NCI-H748 treated with DMSO at 0.1 percent for 48 hours (cell line): ENCODE measurements around the gene TSPO2.
"Not testable (repeated sequence)": the region's sequence is repeated elsewhere in the genome, so short reads cannot be mapped to it uniquely, and the experiment has no call there.

Experiments
- DNase-seq: peaks from one replicate; lab custom pipeline; 2025; lab: John Stamatoyannopoulos, UW

The TSPO2 gene, protein sequence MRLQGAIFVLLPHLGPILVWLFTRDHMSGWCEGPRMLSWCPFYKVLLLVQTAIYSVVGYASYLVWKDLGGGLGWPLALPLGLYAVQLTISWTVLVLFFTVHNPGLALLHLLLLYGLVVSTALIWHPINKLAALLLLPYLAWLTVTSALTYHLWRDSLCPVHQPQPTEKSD

DNA sequence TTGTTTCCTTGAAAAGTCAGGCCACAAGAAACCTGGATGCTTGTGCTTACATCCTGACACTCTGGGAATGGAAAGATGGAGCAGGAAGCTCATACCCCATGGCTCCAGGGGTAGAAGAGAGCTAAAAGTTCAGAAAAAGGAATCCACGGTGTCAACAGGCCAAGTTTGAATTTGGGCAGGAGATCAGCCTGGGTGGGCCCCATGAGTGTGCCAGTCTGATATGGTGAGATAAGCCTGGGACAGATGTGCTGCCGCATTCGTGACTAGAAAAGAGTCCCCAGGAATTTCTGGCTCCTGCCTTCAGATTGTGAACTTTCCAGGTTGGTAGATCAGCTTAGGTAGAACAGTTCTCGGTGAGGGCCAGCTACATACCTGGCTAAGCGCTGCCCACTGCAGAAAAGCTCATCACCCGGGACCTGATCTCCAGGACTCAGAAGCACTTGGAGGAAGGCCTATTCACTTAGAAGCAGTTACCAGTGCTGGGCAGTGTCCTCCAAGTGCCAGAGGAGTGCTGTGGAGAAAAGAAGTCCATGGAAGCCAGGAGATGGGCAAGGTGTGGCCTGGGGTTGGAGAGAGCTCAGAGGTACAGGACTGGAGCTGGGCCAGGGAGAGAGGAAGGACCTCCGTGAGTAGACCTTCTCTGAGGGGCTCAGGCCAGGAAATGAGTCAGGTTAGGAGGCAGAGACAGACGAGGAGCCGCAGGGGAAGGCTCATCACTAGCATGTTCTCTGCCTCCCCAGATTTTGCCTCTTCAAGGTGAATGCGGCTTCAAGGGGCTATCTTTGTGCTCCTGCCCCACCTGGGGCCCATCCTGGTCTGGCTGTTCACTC is at the start of gene TSPO2:
Gene TSPO2, plus strand, starts transcription at position 242 of the 830 bp plus-strand sequence. Its CDS starts 519 bp downstream, at position 761.
- no peak for DNase-seq

- DNase-seq, result no peak
Observed at GRCh38 chr6:40992746-40993145, 49.5 kb upstream of the TSPO2 start.

- no peak for DNase-seq
Observed at GRCh38 chr6:40996591-40997233, 45.6 kb upstream of the TSPO2 start.

DNA sequence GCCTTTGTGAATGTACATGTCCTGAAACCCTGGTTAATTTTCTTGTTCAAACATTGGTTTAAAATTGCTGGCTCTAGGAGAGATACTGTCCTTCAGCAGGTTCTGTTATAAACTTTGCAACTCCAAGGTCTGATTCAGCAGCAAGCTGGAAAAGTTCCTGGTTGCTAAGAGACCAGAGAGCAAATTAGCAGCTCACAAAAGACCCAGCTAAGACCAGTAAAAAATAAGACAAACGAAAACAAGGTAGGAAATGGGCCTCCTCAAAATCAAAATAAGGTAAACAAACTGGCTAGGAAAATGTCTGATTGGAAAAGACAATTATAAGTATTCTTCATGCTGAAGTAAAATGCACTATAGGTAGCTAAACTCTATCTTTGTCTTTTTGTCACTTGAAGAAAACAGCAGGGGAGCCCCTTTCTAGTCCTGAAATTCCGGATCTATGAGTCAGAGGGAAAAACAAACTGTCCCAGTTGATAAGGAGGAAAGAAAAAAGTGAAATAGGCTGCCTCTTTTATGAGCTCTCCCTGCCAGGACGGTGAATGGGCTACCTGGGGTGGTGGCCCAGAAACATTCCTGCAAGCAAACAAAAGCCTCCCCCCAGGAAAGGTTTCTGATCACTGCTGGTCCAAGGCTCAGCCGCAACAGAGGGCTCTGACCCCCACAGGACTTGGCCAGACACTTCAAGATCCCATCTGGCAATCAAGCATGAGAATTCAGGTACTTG is 44.9 kb upstream of the TSPO2 start:
- DNase-seq, result peak; percentile 71

DNA sequence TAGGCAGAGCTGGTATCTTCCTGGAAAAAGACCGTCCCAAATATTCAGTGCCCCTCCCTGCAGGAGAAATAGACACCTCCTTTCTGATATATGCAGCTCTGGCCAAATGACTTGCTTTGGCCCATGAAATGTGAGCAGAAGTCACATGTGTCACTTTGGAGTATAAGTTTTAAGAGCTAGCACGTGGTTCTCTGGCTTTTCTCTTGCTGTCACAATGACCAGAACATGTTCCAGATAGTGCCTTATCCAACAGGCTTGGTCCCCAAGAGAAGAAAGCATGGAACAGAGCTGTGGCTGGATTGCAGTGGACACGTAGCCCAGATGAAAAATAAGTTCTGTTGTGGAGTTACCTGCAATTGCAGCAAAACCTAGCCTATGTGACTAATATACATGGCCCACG is 43.6 kb upstream of the TSPO2 start:
- DNase-seq, result no peak

DNA sequence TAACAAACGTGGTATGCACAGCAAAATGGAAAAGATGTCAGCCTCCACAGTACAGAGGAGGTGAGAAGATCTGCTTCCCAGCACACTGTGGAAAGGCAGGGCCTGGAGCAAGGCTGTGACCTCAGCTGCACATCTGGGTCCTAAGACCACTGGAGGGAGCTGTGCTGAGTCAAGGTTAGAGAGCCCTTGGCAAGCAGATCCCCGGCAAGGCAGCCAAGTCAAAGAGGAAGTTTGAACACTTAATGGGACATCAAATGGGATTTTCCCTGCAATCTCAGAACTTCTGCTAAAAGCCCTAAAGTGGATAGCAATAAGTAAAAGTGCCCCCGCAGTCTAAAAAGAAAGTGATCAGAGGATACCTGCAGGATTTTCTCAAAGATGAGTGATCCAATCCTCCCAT is 42.7 kb upstream of the TSPO2 start:
- no peak for DNase-seq

- no peak for DNase-seq
Observed at GRCh38 chr6:41000248-41000647, 42.0 kb upstream of the TSPO2 start.

GRCh38 chr6:41002168-41002567 is 40.1 kb upstream of the TSPO2 start:
- DNase-seq, result no peak

- peak; percentile 49 for DNase-seq
Observed at GRCh38 chr6:41006217-41006616, 36.0 kb upstream of the TSPO2 start.

DNA sequence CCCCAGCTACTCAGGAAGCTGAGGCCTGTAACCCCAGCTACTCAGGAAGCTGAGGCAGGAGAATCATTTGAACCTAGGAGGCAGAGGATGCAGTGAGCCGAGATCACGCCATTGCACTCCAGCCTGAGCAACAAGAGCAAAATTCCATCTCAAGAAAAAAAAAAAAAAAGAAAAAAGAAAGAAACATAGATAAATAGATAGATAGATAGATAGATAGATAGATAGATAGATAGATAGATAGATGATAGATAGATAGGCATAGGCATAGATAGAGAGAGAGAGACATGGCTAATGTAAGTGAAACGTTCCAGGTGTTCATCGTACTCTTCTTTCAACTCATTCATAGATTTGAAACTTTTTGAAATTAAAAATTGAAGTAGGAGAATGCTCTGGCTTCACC is 35.3 kb upstream of the TSPO2 start:
- not testable (repeated sequence) for DNase-seq

DNA sequence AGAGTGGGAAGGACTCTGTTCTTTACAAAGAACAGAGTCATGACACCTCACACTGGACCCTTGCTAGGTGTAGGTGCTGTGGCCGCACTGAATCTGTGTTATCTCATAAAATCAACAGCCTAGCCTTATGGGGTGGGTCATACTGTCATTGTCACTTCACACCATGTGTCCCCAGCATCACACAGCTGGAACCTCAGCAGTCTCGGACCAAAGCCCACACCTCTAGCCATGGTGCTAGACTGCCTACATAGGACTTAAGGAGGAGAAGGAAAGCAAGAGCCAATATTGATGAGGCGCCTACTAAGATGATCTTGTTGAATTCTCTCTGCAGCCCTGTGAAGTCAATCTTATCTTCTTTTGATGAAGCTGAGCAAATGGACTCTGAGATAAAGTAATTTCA is 34.3 kb upstream of the TSPO2 start:
- no peak for DNase-seq

- no peak for DNase-seq
Observed at GRCh38 chr6:41009669-41010068, 32.6 kb upstream of the TSPO2 start.

GRCh38 chr6:41011673-41012072 is 30.6 kb upstream of the TSPO2 start:
- no peak for DNase-seq

DNA sequence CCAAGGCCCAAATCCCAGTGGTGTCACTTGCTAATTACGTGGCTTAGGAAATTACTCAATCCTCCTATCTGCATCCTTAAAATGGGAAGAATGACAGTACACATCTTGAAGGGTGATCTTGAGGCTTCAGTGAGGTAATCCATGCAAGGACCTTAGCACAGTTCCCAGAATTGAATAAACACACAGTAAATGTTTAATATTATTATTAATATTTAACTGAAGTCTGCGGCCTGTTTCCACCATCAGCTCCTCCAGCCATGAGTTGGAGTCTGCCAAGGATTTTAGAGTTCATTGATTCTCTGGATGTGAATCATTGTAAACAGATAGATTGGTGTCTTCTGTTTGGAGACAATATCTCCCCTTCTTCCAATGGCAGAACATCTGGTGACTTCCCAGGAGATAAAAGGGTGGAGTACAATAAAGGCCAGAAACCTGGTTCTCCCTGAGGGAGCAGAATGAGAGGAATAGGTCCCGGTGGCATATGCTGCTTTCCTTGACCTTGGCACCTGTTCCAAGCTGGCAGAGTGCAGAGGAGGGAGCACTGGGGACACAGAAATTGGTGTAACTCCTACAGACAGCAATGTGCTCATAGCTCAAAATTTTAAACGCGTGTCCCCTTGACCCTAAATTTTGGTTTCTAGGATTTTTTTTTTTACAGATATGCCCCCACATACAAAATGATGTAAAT is 28.7 kb upstream of the TSPO2 start:
- DNase-seq, result no peak

- no peak for DNase-seq
Observed at GRCh38 chr6:41014780-41015179, 27.5 kb upstream of the TSPO2 start.

- DNase-seq, result not testable (repeated sequence)
Observed at GRCh38 chr6:41015860-41016259, 26.4 kb upstream of the TSPO2 start.

DNA sequence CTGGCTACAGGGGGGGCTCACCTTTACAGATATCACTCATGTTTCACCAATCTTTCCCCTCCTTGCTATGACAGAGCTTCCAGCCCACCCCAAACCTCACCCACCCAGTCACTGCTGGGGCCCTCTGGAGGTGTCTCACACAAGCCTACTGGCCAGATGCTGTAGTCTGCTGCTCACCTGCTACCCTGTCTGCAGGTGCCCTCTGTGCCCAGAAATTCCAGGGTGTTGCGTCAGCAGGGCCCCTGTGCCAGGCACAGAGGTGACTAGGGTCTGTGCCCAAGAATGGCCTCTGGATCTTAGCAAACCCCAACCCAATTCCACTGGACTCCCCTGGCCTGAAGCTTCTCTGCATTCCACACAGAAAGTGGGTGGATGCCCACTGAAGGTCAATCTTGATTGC is 24.6 kb upstream of the TSPO2 start:
- DNase-seq, result no peak

GRCh38 chr6:41021832-41022231 is 20.4 kb upstream of the TSPO2 start:
- DNase-seq, result no peak

- DNase-seq, result no peak
Observed at GRCh38 chr6:41022294-41022693, 20.0 kb upstream of the TSPO2 start.

- no peak for DNase-seq
Observed at GRCh38 chr6:41023114-41023513, 19.2 kb upstream of the TSPO2 start.

GRCh38 chr6:41025966-41026530 is 16.2 kb upstream of the TSPO2 start:
- no peak for DNase-seq

DNA sequence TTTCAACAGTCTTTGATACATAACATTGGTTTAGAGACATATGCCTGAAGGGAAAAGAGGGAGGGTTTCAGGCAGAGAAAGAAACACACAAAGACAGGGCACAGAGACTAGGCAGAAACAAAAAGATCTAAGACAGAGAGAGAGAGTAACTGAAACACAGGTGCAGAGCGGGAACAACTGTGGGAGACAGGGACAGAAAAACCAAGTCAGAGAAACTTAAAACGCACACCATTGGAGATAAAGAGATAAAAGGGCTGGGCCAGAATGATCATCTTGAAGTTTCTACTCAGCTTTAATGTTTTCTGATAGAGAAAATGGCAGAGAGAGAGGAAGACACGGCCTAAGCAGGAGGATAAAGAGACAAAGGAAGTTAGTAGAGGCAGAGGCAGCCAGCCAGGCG is 15.0 kb upstream of the TSPO2 start:
- no peak for DNase-seq
